GM06990 (cell line): ENCODE results near the gene EPDR1.

Experiments used
- DNase-seq: peaks from one replicate; pipeline ENCODE4 v3.0.0-alpha.2; 2011; ENCODE audit not compliant: insufficient read length; ENCODE audit errors: extremely low read depth
- H3K27me3 ChIP-seq: replicated peaks from 2 replicates; pipeline ENCODE4 v1.6.0; 2011; ENCODE audit warnings: low read length; ENCODE audit not compliant: control insufficient read depth, insufficient read depth
- H3K36me3 ChIP-seq: 2 replicates; pipeline ENCODE4 v1.5.1; 2011; ENCODE audit warnings: low read length; ENCODE audit not compliant: control insufficient read depth, insufficient read depth
- H3K4me3 ChIP-seq: replicated peaks from 2 replicates; pipeline ENCODE4 v1.5.1; 2011; ENCODE audit warnings: low read depth, mild to moderate bottlenecking, control low read depth, low read length
- TF ChIP-seq, protein P1 (sequence below): IDR thresholded peaks from 2 replicates; pipeline ENCODE4 v1.5.1; 2011; ENCODE audit warnings: low read length, control low read depth, mild to moderate bottlenecking, inconsistent platforms; ENCODE audit not compliant: insufficient read depth, poor library complexity, severe bottlenecking

The EPDR1 gene

DNA sequence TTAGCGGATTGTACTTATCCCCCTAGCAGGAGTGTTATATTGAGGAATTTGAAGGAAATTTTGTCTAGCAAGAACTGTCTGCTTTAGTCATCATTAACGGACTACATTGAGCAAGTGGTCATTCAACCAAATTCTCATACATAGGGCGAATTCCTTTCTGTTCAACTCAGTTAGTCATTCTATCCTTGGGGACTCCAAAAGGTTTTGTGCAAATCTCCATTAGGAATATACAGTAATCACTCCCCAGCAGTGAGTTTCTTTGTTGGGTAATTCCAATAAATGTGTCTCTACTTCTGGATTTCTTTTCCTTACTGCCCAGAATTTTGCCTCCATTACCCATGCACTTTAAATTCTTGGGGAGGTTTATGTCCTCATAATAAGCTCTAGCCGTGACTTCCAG is 51.1 kb downstream of the EPDR1 start:
- no peak for DNase-seq
- H3K27me3 ChIP-seq, result no peaks in the 10 kb centered on the region; the same call in none of the 2 replicates
- TF ChIP-seq, protein P1, sequence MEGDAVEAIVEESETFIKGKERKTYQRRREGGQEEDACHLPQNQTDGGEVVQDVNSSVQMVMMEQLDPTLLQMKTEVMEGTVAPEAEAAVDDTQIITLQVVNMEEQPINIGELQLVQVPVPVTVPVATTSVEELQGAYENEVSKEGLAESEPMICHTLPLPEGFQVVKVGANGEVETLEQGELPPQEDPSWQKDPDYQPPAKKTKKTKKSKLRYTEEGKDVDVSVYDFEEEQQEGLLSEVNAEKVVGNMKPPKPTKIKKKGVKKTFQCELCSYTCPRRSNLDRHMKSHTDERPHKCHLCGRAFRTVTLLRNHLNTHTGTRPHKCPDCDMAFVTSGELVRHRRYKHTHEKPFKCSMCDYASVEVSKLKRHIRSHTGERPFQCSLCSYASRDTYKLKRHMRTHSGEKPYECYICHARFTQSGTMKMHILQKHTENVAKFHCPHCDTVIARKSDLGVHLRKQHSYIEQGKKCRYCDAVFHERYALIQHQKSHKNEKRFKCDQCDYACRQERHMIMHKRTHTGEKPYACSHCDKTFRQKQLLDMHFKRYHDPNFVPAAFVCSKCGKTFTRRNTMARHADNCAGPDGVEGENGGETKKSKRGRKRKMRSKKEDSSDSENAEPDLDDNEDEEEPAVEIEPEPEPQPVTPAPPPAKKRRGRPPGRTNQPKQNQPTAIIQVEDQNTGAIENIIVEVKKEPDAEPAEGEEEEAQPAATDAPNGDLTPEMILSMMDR, result no peak
- H3K4me3 ChIP-seq, result no peak overlapping the region
- no peaks in the 10 kb centered on the region for H3K36me3 ChIP-seq

DNA sequence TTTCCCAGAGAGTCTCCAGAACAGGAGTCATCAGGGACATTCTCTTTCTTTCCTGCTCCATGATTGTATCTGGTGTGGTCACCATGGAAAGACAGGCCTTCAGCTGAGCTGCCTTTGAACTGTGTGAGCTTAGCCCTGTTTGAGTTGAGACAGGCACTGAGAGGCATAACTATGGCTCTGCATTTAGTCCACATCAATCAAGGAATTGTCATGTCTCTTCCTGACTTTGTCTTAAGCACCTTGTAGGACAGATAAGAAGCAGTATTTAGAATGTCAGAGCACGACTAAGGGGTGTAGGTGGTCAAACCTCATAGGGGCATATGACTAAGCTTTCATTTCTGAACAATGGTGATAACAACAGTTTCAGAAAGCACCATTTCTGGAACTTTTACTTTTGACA is 53.5 kb downstream of the EPDR1 start:
- no peak for DNase-seq
- H3K27me3 ChIP-seq, result no peaks in the 10 kb centered on the region; the same call in 1 of the 2 replicates
- TF ChIP-seq, protein P1, result no peak
- H3K36me3 ChIP-seq, result no peaks in the 10 kb centered on the region
- H3K4me3 ChIP-seq, result no peak overlapping the region

DNA sequence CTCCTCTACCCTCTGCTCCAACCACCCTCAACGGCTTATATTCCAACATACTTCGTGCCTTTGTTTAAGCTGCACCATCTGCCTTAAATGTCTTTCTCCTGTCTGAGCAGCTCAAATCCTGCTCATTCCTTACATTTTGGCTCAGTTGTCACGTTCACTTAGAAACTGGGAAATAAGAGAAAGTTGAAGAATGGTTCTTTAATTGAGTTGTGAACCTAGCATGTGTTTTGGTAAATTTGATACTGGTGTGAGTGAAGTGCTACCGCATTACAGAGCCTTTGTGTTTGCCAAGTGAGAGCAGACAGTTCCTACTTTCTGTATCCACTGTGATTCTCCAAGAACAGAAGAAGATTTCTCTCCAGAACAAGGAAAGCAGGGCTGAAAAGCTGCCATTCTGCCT is 54.3 kb downstream of the EPDR1 start:
- no peaks in the 10 kb centered on the region; the same call in 1 of the 2 replicates for H3K27me3 ChIP-seq
- TF ChIP-seq, protein P1, result no peak
- H3K36me3 ChIP-seq, result no peaks in the 10 kb centered on the region
- H3K4me3 ChIP-seq, result no peak overlapping the region
- DNase-seq, result no peak

DNA sequence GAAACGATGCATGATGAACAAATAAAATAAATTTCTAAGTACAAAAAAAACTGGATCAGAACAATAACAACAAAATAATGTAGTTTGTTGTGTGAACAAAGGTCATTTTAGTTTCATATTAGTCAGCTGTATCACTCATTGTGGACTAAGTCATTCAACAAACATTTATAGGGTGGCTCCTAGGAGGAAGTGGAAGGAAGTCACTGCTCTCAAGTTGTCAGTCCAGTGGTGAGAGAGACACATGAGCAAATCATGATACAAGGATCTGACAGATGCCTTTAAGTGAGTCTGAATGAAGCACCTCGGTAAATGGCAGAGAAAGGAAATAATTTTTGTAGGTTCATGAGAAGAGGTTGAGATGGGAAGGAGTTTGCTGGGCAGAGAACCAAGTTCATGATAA is 56.8 kb downstream of the EPDR1 start:
- no peaks in the 10 kb centered on the region for H3K27me3 ChIP-seq
- TF ChIP-seq, protein P1, result no peak
- H3K36me3 ChIP-seq, result no peaks in the 10 kb centered on the region
- no peak overlapping the region for H3K4me3 ChIP-seq
- DNase-seq, result no peak

DNA sequence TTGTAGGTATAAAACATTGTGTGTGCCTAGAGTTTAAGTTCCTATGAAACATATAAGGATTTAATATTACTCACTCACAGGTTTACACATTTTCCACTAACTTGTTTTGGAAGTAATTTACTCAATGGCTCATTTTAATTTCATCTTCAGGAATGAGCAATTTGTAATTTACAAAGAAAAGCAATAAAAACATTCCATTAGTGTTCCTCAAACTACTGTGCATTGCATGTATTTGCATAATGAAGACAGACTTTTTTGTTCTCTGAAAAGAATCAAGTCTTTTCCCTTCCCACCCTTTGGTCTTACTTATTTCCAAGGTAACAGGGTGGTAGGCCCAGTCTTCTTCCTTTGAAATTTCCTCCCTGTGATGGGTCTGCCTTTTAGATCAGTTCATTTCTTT is 61.2 kb downstream of the EPDR1 start:
- TF ChIP-seq, protein P1, result no peak
- Histone ChIP-seq H3K36me3 (no peaks in the 10 kb centered on the region), H3K27me3 (no peaks in the 10 kb centered on the region; the same call in 1 of the 2 replicates), H3K4me3 (no peak overlapping the region)
- DNase-seq, result no peak

DNA sequence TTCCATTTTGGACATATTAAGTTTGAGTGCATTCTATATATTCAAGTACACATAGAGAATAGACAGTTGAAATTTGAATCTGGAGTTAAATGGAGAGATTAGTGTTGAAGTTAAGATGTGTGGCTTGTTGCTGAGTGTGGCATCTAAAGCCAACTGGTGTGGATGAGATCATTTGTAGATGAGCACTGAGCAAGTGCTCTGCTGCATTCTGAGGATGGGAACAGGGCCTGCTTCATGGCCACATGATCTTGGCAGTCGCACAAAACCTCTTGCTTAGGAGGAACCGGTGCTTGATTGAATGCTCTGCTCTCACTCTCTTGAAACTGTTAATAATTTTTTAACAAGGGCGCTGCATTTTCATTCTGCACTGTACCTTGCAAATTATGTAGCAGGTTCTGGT is 62.0 kb downstream of the EPDR1 start:
- TF ChIP-seq, protein P1, result no peak
- Histone ChIP-seq H3K27me3 (no peaks in the 10 kb centered on the region; the same call in 1 of the 2 replicates), H3K4me3 (no peak overlapping the region), H3K36me3 (no peaks in the 10 kb centered on the region)
- no peak for DNase-seq
